ENCODE data around the gene NPAT.
A peak's percentile ranks its signal among the peaks of the same experiment; 100 is the strongest.

Gene NPAT

DNA sequence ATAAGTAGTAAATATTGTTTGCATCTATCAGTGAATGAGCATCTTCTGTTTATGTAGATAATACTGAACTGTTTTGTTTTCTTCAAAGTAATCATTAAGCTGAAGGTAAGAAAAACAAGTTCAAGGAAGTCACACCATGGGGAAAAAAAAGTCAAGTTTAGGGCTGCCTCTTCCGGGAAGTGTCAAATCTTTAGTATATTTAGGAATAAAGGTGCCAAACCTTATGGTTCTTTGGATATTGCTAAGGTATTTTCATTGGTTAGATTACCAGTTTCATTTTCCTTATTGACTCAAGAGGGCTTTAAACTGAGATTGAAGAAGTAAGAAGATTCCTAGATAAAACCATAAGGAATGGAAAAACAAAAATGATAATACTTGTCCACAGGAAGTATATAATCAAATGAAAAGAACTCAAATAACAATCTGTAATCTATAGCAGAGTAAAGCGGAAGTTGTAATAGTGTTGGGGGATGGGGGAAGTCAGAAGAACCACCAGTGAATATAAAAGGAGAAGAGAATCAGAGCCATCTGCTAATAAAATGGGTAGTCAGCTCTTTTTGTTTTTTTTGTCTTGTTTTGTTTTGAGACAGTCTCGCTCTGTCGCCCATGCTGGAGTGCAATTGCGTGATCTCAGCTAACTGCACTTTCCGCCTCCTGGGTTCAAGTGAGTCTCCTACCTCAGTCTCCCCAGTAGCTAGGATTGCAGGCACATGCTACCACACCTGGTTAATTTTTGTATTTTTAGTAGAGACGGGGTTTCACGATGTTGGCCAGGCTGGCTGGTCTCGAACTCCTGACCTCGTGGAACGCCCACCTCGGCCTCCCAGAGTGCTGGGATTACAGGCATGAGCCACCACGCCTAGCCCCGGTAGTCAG, 2.7 kb upstream of the NPAT start:
- no peak for TF ChIP-seq GATA1 (IDR thresholded peaks at IDR 0.05; ENCODE audit: low read depth, low read length)
- no peak for TF ChIP-seq POLR2A (IDR thresholded peaks at IDR 0.05; ENCODE audit: low read length)
- DNase-seq = peak in 1 of 2 experiments; percentile 8

GRCh38 chr11:108224366-108224765, 1.9 kb upstream of the NPAT start:
- TF ChIP-seq POLR2A (IDR thresholded peaks at IDR 0.05; ENCODE audit: low read length) (no peak), GATA1 (IDR thresholded peaks at IDR 0.05; ENCODE audit: low read depth, low read length) (no peak)
- peak in 1 of 2 experiments; percentile 30 for DNase-seq

DNA sequence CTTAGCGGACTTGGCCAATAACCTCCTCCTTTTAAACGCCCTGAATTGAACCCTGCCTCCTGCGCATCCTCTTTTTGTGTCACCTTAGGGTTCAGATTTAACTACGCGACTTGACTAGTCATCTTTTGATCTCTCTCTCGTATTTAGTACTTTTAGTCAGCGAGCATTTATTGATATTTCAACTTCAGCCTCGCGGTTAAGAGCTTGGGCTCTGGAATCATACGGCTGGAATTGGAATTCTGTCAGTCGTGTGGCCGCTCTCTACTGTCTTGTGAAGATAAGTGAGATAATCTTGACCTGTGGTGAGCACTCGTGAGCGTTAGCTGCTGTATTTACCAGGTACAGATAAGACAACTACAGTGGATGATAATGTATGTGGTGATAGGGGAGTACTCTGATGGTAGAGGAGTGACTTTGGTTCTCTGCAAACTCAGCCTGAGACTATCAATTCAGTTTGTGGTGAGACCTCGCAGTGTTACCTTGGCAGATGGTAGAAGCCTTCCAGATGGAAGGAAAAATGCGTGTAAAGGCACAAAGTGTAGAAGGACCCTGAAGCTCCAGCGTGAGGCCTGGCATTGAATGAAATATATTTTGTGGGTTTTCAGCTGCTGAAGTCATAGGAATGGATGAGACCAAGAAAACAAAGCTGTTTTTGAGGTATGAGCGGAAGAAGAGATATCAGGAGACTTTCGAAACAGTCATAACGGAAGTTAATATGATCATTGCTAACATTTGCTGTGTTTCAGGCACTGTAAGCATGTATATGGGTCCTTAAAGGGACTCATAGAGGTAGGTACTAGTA, 1.1 kb upstream of the NPAT start:
- TF ChIP-seq POLR2A (IDR thresholded peaks at IDR 0.05; ENCODE audit: low read length) (no peak), GATA1 (IDR thresholded peaks at IDR 0.05; ENCODE audit: low read depth, low read length) (no peak)
- DNase-seq = peak; percentile 80 to 91

- TF ChIP-seq POLR2A (IDR thresholded peaks at IDR 0.05; ENCODE audit: low read length) (no peak), GATA1 (IDR thresholded peaks at IDR 0.05; ENCODE audit: low read depth, low read length) (no peak)
- DNase-seq = peak in 1 of 2 experiments; percentile 83
These were observed 396 bp downstream of the NPAT start for GRCh38 chr11:108221911-108222573.

DNA sequence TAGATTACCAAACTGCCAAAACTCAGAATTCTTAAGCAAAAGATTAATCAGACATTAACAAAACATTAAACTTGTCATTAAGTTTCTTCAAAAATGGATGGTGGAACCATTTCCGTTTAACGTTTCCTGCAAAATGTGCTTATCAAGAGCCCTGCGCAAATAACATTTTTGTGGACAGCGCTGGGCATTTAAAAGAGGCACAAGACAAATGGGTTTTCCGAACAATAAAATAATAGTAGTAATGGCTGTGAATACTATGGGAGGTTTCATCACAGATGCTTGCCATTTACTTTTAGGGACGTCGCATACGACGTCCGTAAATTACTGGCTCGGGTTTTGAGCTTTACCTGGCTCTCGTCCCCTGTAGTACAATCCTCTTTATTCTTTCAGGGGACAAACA, 1.1 kb downstream of the NPAT start:
- TF ChIP-seq POLR2A (IDR thresholded peaks at IDR 0.05; ENCODE audit: low read length) = no peak
- TF ChIP-seq GATA1 (IDR thresholded peaks at IDR 0.05; ENCODE audit: low read depth, low read length) = no peak
- peak; percentile 64 to 66 for DNase-seq

GRCh38 chr11:108220721-108221336, 1.6 kb downstream of the NPAT start:
- peak; percentile 41 to 58 for DNase-seq
- TF ChIP-seq GATA1 (IDR thresholded peaks at IDR 0.05; ENCODE audit: low read depth, low read length) = no peak
- no peak for TF ChIP-seq POLR2A (IDR thresholded peaks at IDR 0.05; ENCODE audit: low read length)

- peak; percentile 35 to 38 for DNase-seq
- TF ChIP-seq GATA1 (IDR thresholded peaks at IDR 0.05; ENCODE audit: low read depth, low read length) = no peak
- no peak for TF ChIP-seq POLR2A (IDR thresholded peaks at IDR 0.05; ENCODE audit: low read length)
These were observed 3.3 kb downstream of the NPAT start for GRCh38 chr11:108218912-108219783.

DNA sequence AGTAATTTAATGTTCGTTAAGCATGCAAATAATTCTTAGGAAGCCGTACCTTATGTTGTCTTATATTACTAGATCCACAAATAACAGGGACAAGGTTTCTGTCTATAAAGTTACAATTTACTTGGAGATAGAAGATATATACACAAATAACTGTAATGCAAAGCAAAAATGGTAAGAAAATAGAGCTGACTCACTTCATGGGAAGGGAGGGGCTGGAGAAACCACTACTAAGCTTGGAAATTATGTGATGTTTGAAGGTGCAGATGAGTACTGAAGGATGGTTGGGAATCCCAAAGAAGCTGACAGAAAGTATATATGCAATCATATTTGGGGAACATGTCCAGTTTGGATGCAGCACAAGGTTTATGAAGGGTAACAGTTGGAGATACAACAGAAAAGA, 4.0 kb downstream of the NPAT start:
- TF ChIP-seq POLR2A (IDR thresholded peaks at IDR 0.05; ENCODE audit: low read length) (no peak), GATA1 (IDR thresholded peaks at IDR 0.05; ENCODE audit: low read depth, low read length) (no peak)
- peak; percentile 42 to 63 for DNase-seq

- no peak for DNase-seq
- TF ChIP-seq GATA1 (IDR thresholded peaks at IDR 0.05; ENCODE audit: low read depth, low read length) (no peak), POLR2A (IDR thresholded peaks at IDR 0.05; ENCODE audit: low read length) (no peak)
These were observed 5.5 kb downstream of the NPAT start for GRCh38 chr11:108216988-108217387.

DNA sequence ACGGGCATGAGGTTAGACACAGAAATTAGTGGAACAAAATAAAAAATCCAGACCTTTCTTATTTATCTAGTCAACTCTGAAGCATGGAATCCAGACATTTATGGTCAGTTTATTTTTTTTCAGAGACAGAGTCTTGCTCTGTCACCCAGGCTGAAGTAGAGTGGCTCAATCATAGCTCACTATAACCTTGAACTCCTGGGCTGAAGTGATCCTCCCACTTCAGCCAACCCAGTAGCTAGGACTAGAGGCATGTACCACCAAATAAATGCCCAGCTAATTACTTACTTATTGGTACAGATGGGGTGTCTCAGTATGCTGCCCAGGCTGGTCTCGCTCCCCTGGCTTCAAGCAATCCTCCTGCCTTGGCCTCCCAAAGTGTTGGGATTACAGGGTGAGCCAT, 8.7 kb downstream of the NPAT start:
- DNase-seq = no peak
- TF ChIP-seq POLR2A (IDR thresholded peaks at IDR 0.05; ENCODE audit: low read length) (no peak), GATA1 (IDR thresholded peaks at IDR 0.05; ENCODE audit: low read depth, low read length) (no peak)

DNA sequence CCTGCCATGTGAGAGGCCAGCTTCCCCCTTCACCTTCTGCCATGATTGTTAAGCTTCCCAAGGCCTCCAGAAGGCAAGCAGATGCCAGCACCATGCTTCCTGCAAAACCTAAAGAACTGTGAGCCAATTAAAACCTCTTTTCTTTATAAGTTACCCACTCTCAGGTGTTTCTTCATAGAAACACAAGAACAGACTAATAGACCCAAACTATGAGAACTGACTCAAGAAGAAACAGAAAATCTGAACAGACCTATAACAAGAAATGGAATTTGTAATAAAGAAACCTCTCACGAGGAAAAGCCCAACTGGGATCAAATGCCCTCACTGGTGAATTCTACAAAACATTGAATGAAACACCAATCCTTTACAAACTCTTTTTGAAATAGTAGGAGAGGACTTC, 12.0 kb downstream of the NPAT start:
- no peak for DNase-seq
- TF ChIP-seq POLR2A (IDR thresholded peaks at IDR 0.05; ENCODE audit: low read length) = no peak
- no peak for TF ChIP-seq GATA1 (IDR thresholded peaks at IDR 0.05; ENCODE audit: low read depth, low read length)

GRCh38 chr11:108207683-108208060, 14.8 kb downstream of the NPAT start:
- TF ChIP-seq POLR2A (IDR thresholded peaks at IDR 0.05; ENCODE audit: low read length) = no peak
- TF ChIP-seq GATA1 (IDR thresholded peaks at IDR 0.05; ENCODE audit: low read depth, low read length) = no peak
- no peak for DNase-seq
